HG03571 (cell line): ENCODE data around the gene PPP1R12B.
"Not testable (repeated sequence)": the region's sequence is repeated elsewhere in the genome, so short reads cannot be mapped to it uniquely, and the experiment has no call there.

Experiments used
- ATAC-seq: cut with Tn5 transposase; IDR thresholded peaks from one replicate; pipeline ENCODE4 v1.9.1; 2021; ENCODE audit not compliant: unreplicated experiment

Gene PPP1R12B

GRCh38 chr1:202578001-202578504, 229.6 kb downstream of the PPP1R12B start:
- ATAC-seq: no peak

- no peak for ATAC-seq
Measured at GRCh38 chr1:202578565-202578964, 230.1 kb downstream of the PPP1R12B start.

GRCh38 chr1:202579806-202580205, 231.3 kb downstream of the PPP1R12B start:
- no peak for ATAC-seq

- ATAC-seq: no peak
Measured at GRCh38 chr1:202580619-202581018, 232.1 kb downstream of the PPP1R12B start.

GRCh38 chr1:202582350-202582749, 233.9 kb downstream of the PPP1R12B start:
- not testable (repeated sequence) for ATAC-seq

- no peak for ATAC-seq
Measured at GRCh38 chr1:202584707-202585589, 236.4 kb downstream of the PPP1R12B start.

- ATAC-seq: no peak
Measured at GRCh38 chr1:202585590-202585933, 237.1 kb downstream of the PPP1R12B start.

- ATAC-seq: no peak
Measured at GRCh38 chr1:202586018-202586821, 237.7 kb downstream of the PPP1R12B start.

- no peak for ATAC-seq
Measured at GRCh38 chr1:202586871-202587270, 238.4 kb downstream of the PPP1R12B start.

GRCh38 chr1:202587859-202588485, 239.5 kb downstream of the PPP1R12B start:
- no peak for ATAC-seq

GRCh38 chr1:202588503-202589189, 240.1 kb downstream of the PPP1R12B start:
- no peak for ATAC-seq

- ATAC-seq: no peak
Measured at GRCh38 chr1:202589190-202589930, 240.9 kb downstream of the PPP1R12B start.

- ATAC-seq: no peak
Measured at GRCh38 chr1:202590126-202590525, 241.6 kb downstream of the PPP1R12B start.

GRCh38 chr1:202590975-202591411, 242.5 kb downstream of the PPP1R12B start:
- ATAC-seq: no peak

GRCh38 chr1:202591515-202591914, 243.0 kb downstream of the PPP1R12B start:
- no peak for ATAC-seq

- ATAC-seq: no peak
Measured at GRCh38 chr1:202592146-202592545, 243.6 kb downstream of the PPP1R12B start.

GRCh38 chr1:202593845-202594244, 245.3 kb downstream of the PPP1R12B start:
- ATAC-seq: no peak

GRCh38 chr1:202596638-202597037, 248.1 kb downstream of the PPP1R12B start:
- ATAC-seq: no peak

GRCh38 chr1:202597090-202597761, 248.7 kb downstream of the PPP1R12B start:
- no peak for ATAC-seq
